OCI-M2 (cell line): Measurements from ENCODE around the gene STRA6.

Experiments used
- DNase-seq: peaks from one replicate; lab custom pipeline; 2025; ENCODE audit not compliant: unreplicated experiment; lab: John Stamatoyannopoulos, UW

The STRA6 gene

GRCh38 chr15:74202452-74203401 lies at the start of gene STRA6:
Gene STRA6, minus strand, starts transcription at chr15:74202787. Its CDS starts 520 bp downstream, at chr15:74202267.
- DNase-seq, result no peak

- no peak for DNase-seq
Observed at GRCh38 chr15:74252291-74252690, 49.7 kb upstream of the STRA6 start.

GRCh38 chr15:74251131-74251811 lies 48.7 kb upstream of the STRA6 start:
- DNase-seq, result no peak

- no peak for DNase-seq
Observed at GRCh38 chr15:74250266-74250665, 47.7 kb upstream of the STRA6 start.

- DNase-seq, result no peak
Observed at GRCh38 chr15:74245342-74245931, 42.9 kb upstream of the STRA6 start.

- DNase-seq, result no peak
Observed at GRCh38 chr15:74244822-74245341, 42.3 kb upstream of the STRA6 start.

GRCh38 chr15:74243431-74243830 lies 40.8 kb upstream of the STRA6 start:
- no peak for DNase-seq

GRCh38 chr15:74242441-74243185 lies 40.0 kb upstream of the STRA6 start:
- DNase-seq, result no peak

- no peak for DNase-seq
Observed at GRCh38 chr15:74240897-74241614, 38.5 kb upstream of the STRA6 start.

GRCh38 chr15:74240002-74240568 lies 37.5 kb upstream of the STRA6 start:
- DNase-seq, result no peak

- no peak for DNase-seq
Observed at GRCh38 chr15:74239051-74239705, 36.6 kb upstream of the STRA6 start.

GRCh38 chr15:74235962-74236361 lies 33.4 kb upstream of the STRA6 start, which contains the start of gene CCDC33:
Gene CCDC33, plus strand, starts transcription at chr15:74236326. Its CDS starts 394 bp downstream, at chr15:74236720.
- no peak for DNase-seq

GRCh38 chr15:74234598-74234875 lies 31.9 kb upstream of the STRA6 start:
- DNase-seq, result no peak

GRCh38 chr15:74233851-74234597 lies 31.4 kb upstream of the STRA6 start:
- no peak for DNase-seq

GRCh38 chr15:74233373-74233772 lies 30.8 kb upstream of the STRA6 start:
- DNase-seq, result no peak

- DNase-seq, result no peak
Observed at GRCh38 chr15:74231475-74231874, 28.9 kb upstream of the STRA6 start.

GRCh38 chr15:74229686-74230085 lies 27.1 kb upstream of the STRA6 start:
- no peak for DNase-seq

GRCh38 chr15:74228723-74229081 lies 26.1 kb upstream of the STRA6 start:
- DNase-seq, result no peak
